GM12864 (cell line): Measurements from ENCODE around the gene RUNX3.
A peak's percentile ranks its signal among the peaks of the same experiment; 100 is the strongest.

ENCODE experiments used
- DNase-seq: peaks from one replicate; pipeline ENCODE4 v3.0.0-alpha.2; 2011; ENCODE audit warnings: low read depth
- H3K4me3 ChIP-seq: 2 replicates; pipeline ENCODE4 v1.5.1; 2011; ENCODE audit warnings: mild to moderate bottlenecking, low read depth, low read length, control low read depth
- TF ChIP-seq, protein P1 (sequence below): IDR thresholded peaks from 2 replicates; pipeline ENCODE4 v1.5.1; 2011; ENCODE audit warnings: low read depth, mild to moderate bottlenecking, moderate library complexity, low read length, control low read depth, inconsistent platforms; ENCODE audit errors: missing control alignments

Gene RUNX3

DNA sequence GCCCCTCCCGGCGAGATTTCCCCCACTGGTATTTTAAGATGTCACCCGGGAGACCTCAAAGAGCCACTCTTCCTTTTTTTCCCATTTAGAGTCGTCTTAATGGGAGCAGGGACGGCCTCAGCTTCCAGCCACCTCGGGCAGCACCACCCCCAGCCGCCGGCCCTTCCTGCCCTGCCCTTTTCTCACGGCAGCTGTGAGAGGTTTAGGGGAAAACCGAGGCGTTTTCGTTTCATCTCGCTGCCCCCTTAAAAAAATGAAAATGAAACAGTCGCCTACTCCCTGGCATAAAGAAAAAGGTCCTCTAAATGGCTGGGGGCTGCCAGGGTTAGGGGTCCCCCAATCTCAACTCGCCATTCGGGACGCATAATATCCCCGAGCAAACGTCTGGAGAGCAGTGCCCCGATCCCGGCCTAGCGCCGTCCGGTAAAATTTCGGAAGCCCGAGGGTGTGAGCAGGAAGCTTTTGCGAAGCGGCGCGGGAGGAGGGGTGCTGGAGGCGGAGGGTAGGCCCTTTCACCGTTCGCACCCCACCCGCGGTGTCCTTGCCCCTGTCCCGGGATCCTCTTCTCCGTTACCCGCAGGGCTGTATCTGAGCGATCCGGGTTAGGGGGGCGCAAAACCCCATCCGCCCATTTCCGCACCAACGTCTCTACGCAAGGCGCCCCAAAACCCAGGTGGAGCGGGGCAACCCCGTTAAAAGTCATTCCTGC lies 1.2 kb downstream of the RUNX3 start:
- peak overlapping the region; percentile 91 for H3K4me3 ChIP-seq
- TF ChIP-seq, protein P1, sequence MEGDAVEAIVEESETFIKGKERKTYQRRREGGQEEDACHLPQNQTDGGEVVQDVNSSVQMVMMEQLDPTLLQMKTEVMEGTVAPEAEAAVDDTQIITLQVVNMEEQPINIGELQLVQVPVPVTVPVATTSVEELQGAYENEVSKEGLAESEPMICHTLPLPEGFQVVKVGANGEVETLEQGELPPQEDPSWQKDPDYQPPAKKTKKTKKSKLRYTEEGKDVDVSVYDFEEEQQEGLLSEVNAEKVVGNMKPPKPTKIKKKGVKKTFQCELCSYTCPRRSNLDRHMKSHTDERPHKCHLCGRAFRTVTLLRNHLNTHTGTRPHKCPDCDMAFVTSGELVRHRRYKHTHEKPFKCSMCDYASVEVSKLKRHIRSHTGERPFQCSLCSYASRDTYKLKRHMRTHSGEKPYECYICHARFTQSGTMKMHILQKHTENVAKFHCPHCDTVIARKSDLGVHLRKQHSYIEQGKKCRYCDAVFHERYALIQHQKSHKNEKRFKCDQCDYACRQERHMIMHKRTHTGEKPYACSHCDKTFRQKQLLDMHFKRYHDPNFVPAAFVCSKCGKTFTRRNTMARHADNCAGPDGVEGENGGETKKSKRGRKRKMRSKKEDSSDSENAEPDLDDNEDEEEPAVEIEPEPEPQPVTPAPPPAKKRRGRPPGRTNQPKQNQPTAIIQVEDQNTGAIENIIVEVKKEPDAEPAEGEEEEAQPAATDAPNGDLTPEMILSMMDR: no peak
- no peak for DNase-seq

DNA sequence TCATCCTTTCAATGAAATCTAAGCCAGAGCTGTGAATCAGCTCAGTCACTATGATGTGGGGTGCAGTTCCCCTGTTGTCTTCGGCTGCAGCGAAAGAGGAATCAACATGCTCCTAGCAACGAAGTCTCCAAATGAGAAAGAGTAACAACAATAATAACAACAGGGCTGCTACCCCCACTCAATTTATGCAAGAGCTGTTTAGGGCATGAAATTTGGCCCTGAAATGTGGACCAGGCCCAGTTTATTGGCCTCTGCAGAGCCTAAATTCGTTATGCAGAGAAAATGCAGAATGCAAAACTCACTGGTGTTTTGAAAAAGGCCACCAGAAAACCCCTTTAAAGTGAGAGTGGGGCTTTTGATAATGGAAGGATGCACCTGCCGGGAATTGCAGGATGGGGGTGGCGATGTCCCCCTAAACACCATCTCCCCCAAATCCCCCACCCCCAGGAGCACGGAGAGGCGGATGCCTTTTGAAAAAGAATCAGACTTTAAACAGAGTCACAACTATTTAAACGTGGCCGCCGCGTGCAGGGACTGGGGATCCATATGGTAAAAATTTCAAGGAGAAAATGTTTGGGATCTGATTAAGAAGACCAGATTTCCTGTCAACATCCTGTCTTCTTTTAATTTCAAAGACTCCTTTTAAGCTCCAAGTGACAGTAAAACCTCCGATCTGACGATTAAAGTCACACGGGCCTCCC lies 1.9 kb downstream of the RUNX3 start:
- TF ChIP-seq, protein P1: no peak
- H3K4me3 ChIP-seq: peak overlapping the region; percentile 91
- no peak for DNase-seq

DNA sequence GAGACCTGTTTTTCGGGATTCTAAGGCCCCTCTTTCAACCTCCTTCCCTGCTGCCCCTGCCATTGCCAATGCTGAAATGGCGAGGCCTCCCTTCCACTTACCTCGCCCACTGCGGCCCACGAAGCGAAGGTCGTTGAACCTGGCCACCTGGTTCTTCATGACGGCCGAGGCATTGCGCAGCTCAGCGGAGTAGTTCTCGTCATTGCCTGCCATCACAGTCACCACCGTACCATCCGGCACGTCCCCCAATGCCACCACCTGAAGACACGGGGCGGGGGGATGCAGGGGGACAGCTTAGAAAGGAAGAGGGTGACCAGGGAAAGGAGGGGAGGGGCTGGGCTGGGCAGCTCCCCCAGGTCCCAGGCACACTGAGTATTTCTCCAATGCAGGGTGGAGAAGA lies 2.6 kb downstream of the RUNX3 start:
- TF ChIP-seq, protein P1: no peak
- peak overlapping the region; percentile 91 for H3K4me3 ChIP-seq

DNA sequence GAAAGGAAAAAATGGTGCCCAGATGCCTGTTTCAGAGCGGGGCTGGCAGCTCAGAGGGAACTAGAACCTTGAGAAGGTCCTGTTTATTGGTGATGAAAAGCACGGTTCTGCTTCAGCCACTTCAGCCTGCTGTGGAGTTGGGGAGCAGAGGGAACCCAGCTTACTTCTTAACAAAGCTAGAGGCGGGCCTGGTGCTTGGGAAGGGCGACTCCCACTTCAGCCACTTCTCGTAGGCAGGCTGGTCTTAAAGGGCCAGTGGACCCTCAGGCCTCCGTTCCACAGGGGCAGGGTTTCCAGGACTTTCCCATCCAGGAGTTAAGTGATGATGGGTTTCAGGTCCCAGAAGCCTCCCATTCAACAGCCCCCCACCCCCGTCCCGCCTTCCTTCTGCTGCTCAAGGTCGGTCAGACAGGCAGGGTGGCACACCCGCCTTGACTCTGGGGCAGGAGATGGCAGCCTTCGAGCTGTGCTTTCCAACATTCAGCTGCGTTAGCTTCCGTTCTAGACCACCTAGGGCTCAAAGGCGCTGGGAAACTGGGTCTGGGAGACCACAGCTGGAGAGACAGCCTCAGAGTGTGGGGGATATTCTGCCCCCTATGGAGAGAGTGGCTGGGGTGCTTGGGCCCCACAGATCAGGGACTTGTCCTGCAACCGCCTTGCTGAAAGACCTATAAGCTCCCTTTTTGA lies 3.4 kb downstream of the RUNX3 start:
- DNase-seq: no peak
- H3K4me3 ChIP-seq: peak overlapping the region; percentile 91
- TF ChIP-seq, protein P1: no peak

More for the DNA sequence above, 2.6 kb downstream of the RUNX3 start:
- no peak for DNase-seq

DNA sequence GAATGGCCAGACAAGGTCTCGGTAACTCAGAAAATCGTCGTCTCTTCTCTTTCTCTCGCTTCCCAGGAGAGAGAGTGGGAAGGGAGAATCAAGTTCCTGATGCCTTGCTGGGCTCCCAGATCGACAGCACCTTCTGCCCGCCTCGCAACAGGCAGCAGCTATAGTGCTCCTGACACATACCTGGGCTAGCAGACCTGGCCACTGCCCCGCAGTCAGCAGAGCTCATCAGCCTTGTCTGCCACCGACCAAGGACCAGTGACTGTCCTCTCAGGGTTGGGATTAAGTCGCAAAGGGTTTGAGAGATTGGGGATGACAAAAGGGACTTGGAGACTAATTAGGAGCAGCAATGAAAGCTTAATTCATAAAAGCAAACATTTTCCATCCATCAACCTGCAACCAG lies 4.1 kb downstream of the RUNX3 start:
- no peak for DNase-seq
- TF ChIP-seq, protein P1: no peak

DNA sequence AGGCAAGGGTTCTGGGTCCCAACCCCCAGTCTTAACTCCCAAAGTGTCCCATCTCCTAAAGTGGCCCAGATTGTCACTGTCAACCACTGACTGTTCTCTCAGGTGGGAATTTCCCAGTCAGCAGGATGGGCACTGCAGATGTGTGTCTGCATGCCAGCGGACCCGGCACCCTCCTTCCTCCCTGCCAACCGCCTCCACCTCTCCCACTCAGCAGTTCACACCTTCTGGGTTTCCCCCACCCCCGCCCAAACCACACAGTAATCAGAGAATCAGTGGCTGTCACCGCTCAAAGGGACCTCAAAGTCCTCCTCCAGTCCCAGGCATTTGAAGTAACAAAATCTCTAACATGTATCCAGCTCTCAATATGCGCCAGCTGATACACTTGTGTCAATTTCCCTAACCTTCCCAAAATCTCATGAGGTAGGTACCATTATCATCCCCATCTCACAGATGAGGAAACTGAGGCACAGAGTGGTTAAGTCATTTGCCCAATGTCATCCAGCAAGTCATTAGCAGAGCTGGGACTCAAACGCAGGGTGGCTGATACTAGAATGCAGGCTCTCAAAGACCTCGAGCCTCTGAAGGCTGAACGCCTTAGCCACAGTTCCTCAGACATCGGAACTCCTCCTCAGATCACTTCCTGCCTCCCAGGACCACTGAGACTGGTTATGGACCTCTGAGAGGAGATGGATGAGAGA lies 4.8 kb downstream of the RUNX3 start:
- peak overlapping the region; percentile 91 for H3K4me3 ChIP-seq

More for the DNA sequence above, 4.1 kb downstream of the RUNX3 start:
- peak overlapping the region; percentile 91 for H3K4me3 ChIP-seq

More for the DNA sequence above, 4.8 kb downstream of the RUNX3 start:
- DNase-seq: no peak
- TF ChIP-seq, protein P1: no peak
